ENCODE measurements around the gene KIF26B.
A peak's percentile ranks its signal among the peaks of the same experiment; 100 is the strongest.

The KIF26B gene

GRCh38 chr1:245277276-245277675, 122.5 kb downstream of the KIF26B start:
- Histone ChIP-seq H2AFZ (ENCODE audit: low read depth, low read length, severe bottlenecking) (no peak overlapping the region), H3K4me3 (ENCODE audit: insufficient read depth, low read length, poor library complexity, severe bottlenecking) (no peak overlapping the region), H4K20me1 (ENCODE audit: low read depth, low read length) (no peaks in the 10 kb centered on the region), H3K9ac (ENCODE audit: low read length) (no peak overlapping the region), H3K79me2 (ENCODE audit: insufficient read depth, low read length) (no peaks in the 10 kb centered on the region), H3K27me3 (ENCODE audit: low read length) (no peaks in the 10 kb centered on the region), H3K9me2 (replicated peaks; ENCODE audit: insufficient read depth, low read length) (no peaks in the 10 kb centered on the region), H3F3A (ENCODE audit: insufficient read depth) (no peaks in the 10 kb centered on the region), H3K9me3 (ENCODE audit: insufficient read depth, low read length) (no peaks in the 10 kb centered on the region), H3K27ac (ENCODE audit: low read depth, low read length) (no peak overlapping the region), H3K4me2 (ENCODE audit: low read depth, low read length, poor library complexity, severe bottlenecking) (no peak overlapping the region), H3K36me3 (ENCODE audit: low read length) (no peaks in the 10 kb centered on the region)
- TF ChIP-seq EZH2phosphoT487 (conservative IDR thresholded peaks at IDR 0.05; ENCODE audit: low read length) (no peak), CTCF (IDR thresholded peaks at IDR 0.05; ENCODE audit: insufficient read depth, low read length, poor library complexity, severe bottlenecking) (peak; percentile 14)

GRCh38 chr1:245278846-245279245, 124.1 kb downstream of the KIF26B start:
- H3K9me3 ChIP-seq (ENCODE audit: insufficient read depth, low read length) = no peaks in the 10 kb centered on the region
- H2AFZ ChIP-seq (ENCODE audit: low read depth, low read length, severe bottlenecking) = no peak overlapping the region
- TF ChIP-seq CTCF (IDR thresholded peaks at IDR 0.05; ENCODE audit: insufficient read depth, low read length, poor library complexity, severe bottlenecking) (no peak), EZH2phosphoT487 (conservative IDR thresholded peaks at IDR 0.05; ENCODE audit: low read length) (no peak)
- no peaks in the 10 kb centered on the region for H3K9me2 ChIP-seq (replicated peaks; ENCODE audit: insufficient read depth, low read length)
- no peak overlapping the region for H3K9ac ChIP-seq (ENCODE audit: low read length)
- no peaks in the 10 kb centered on the region for H3K27me3 ChIP-seq (ENCODE audit: low read length)
- H4K20me1 ChIP-seq (ENCODE audit: low read depth, low read length) = no peaks in the 10 kb centered on the region
- no peak overlapping the region for H3K4me2 ChIP-seq (ENCODE audit: low read depth, low read length, poor library complexity, severe bottlenecking)
- H3K36me3 ChIP-seq (ENCODE audit: low read length) = no peaks in the 10 kb centered on the region
- H3K4me3 ChIP-seq (ENCODE audit: insufficient read depth, low read length, poor library complexity, severe bottlenecking) = no peak overlapping the region
- H3F3A ChIP-seq (ENCODE audit: insufficient read depth) = no peaks in the 10 kb centered on the region
- H3K79me2 ChIP-seq (ENCODE audit: insufficient read depth, low read length) = no peaks in the 10 kb centered on the region
- H3K27ac ChIP-seq (ENCODE audit: low read depth, low read length) = no peak overlapping the region

DNA sequence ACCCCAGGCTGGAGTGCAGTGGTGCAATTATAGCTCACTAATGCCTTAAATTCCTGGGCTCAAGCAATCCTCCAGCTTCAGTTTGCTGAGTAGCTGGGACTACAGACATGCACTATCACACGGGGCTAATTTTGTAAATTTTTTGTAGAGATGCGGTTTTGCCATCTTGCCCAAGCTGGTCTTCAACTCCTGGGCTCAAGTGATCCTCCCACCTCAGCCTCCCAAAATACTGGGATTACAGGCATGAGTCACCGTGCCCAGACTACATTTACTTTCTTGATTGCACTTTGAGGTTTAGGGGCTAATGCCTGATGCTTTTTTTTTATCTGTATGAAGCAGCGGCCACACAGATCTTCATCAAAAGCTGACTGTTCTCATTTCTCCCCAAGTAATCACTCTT, 124.6 kb downstream of the KIF26B start:
- TF ChIP-seq CTCF (IDR thresholded peaks at IDR 0.05; ENCODE audit: insufficient read depth, low read length, poor library complexity, severe bottlenecking) (no peak), EZH2phosphoT487 (conservative IDR thresholded peaks at IDR 0.05; ENCODE audit: low read length) (no peak)
- no peaks in the 10 kb centered on the region for H3K36me3 ChIP-seq (ENCODE audit: low read length)
- no peaks in the 10 kb centered on the region for H3K27me3 ChIP-seq (ENCODE audit: low read length)
- H3K4me3 ChIP-seq (ENCODE audit: insufficient read depth, low read length, poor library complexity, severe bottlenecking) = no peak overlapping the region
- H3K9me2 ChIP-seq (replicated peaks; ENCODE audit: insufficient read depth, low read length) = no peaks in the 10 kb centered on the region
- H4K20me1 ChIP-seq (ENCODE audit: low read depth, low read length) = no peaks in the 10 kb centered on the region
- no peaks in the 10 kb centered on the region for H3F3A ChIP-seq (ENCODE audit: insufficient read depth)
- H3K4me2 ChIP-seq (ENCODE audit: low read depth, low read length, poor library complexity, severe bottlenecking) = no peak overlapping the region
- no peak overlapping the region for H3K27ac ChIP-seq (ENCODE audit: low read depth, low read length)
- H3K9ac ChIP-seq (ENCODE audit: low read length) = no peak overlapping the region
- H3K9me3 ChIP-seq (ENCODE audit: insufficient read depth, low read length) = no peaks in the 10 kb centered on the region
- no peaks in the 10 kb centered on the region for H3K79me2 ChIP-seq (ENCODE audit: insufficient read depth, low read length)
- H2AFZ ChIP-seq (ENCODE audit: low read depth, low read length, severe bottlenecking) = no peak overlapping the region

Data from SU-DHL-6 (cell line).